GM10248 (cell line): Measurements from ENCODE around the gene RETREG3.
A peak's percentile ranks its signal among the peaks of the same experiment; 100 is the strongest.

Source experiments
- CTCF ChIA-PET: fragments of 300-600 bp; sonication (Branson Sonifier 250); formaldehyde crosslinking; extraction: SDS; loops from one replicate; lab custom pipeline; 2021; ENCODE audit warnings: antibody characterized with exemption; lab: Yijun Ruan, JAX
- POLR2A ChIA-PET: fragments of 350-650 bp; sonication (Branson Sonifier 250); formaldehyde crosslinking; extraction: SDS; loops from one replicate; lab custom pipeline; 2020; ENCODE audit warnings: antibody characterized with exemption; lab: Yijun Ruan, JAX
- DNase-seq: peaks from one replicate; pipeline ENCODE4 v3.0.0; 2012; ENCODE audit errors: extremely low spot score
- CTCF ChIP-seq: IDR thresholded peaks from 2 replicates; pipeline ENCODE4 v1.5.1; 2012; ENCODE audit warnings: mild to moderate bottlenecking, low read depth; ENCODE audit errors: extremely low read depth, missing control alignments, control extremely low read depth

The RETREG3 gene

DNA sequence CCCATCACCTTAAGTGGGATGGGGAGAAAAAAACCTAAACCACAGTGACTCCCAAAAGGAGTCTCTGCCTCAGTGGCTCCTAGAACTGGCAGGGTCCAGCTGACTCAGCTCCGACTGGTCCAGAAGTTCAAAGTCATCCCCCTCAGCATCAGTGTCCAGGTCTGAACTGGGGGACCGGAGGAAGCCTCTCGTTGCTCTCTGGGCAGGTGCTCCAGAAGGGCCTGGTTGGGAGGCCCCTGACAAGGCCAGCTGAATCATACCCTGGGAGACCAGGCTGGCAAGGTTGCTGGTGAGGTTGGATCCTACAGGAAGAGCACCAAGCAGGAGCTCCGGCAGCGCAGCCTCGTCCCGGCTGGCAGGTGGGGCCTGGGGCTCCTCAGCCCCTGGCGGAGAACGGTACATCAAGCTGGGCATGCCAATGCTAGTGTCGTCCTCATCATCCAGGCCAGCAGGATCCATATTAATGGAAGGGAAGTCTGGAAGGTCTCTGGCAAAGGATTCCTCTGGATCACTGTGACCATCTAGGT lies 27.4 kb downstream of the RETREG3 start:
- ChIA-PET POLR2A (no interaction called here), CTCF (interaction anchor here (1.0 to 8.4 kb wide), 5 partner anchors 8 to 179 kb away, joined by 3 to 120 read pairs (median 5); partner anchors contain the start of genes RAMP2, RETREG3 and TUBG1)
- no peak for TF ChIP-seq CTCF

GRCh38 chr17:42579794-42580551 lies 29.2 kb downstream of the RETREG3 start:
- ChIA-PET CTCF (interaction anchor here (0.8 to 8.4 kb wide), 12 partner anchors 8 to 244 kb away, joined by 3 to 120 read pairs (median 20); partner anchors contain the start of genes BECN1, CCR10, MLX and PLEKHH3), POLR2A (interaction anchor here (1.1 kb wide), 1 partner anchor 8 kb away, joined by 8 read pairs; no protein-coding TSS in a partner anchor)
- no peak for TF ChIP-seq CTCF
- no peak for DNase-seq

More for the DNA sequence above, 27.4 kb downstream of the RETREG3 start:
- DNase-seq: no peak

GRCh38 chr17:42578282-42578869 lies 30.8 kb downstream of the RETREG3 start:
- POLR2A ChIA-PET: interaction anchor here (0.6 to 1.3 kb wide), 10 partner anchors 9 to 362 kb away, joined by 3 to 8 read pairs (median 4); partner anchors contain the start of genes NAGLU and TUBG1
- CTCF ChIA-PET: interaction anchor here (0.7 to 8.4 kb wide), 57 partner anchors 10 to 519 kb away, joined by 3 to 120 read pairs (median 6); partner anchors contain the start of genes BECN1, CCR10, COASY and MLX
- peak; percentile 75 for TF ChIP-seq CTCF
- peak; percentile 87 for DNase-seq

DNA sequence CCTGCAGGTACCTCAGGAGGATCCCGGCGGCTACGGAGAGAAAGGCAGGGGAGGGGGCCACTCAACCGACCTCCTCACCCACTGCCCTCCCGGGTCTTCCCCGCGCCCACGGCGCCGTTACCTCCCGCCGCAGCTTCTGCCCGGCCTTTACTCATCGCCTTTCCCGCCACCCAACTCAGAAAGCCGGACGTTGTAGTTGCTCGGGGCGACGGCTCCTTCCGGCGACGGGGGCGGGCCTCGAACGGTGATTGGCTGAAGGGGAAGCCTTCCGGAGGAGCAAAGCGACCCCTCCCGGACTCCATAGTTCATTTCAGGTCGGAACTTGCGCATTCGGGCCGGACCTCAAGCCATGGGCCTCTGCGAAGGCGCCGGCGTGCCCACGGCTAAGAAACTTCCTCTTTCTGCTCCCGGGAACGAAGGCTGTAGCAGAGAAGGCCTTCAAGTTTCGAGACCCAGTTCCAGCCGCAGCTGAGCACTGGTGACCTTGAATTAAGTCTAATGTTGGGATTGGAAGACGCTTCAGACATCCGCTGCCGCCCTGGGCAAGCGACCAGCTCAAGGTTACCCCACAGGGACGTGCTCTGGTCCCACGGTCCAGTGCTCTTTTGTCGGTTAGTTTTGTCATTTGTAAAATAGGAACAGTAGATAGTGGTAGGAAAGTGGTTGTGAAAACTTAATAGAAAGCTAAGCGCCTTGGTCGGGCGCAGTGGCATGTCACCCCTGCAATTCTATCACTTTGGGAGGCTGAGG lies 31.5 kb downstream of the RETREG3 start, which contains the start of gene PSMC3IP:
PSMC3IP (minus strand) TSS at position 198 of the 750 bp plus-strand sequence; CDS start at position 155, 43 bp downstream.
- ChIA-PET POLR2A (interaction anchor here (0.6 to 1.3 kb wide), 5 partner anchors 9 to 229 kb away, joined by 3 to 5 read pairs (median 3); partner anchors contain the start of gene TUBG1), CTCF (interaction anchor here (0.7 to 8.4 kb wide), 55 partner anchors 10 to 520 kb away, joined by 3 to 120 read pairs (median 6); partner anchors contain the start of genes BECN1, CCR10, COASY and MLX)
- TF ChIP-seq CTCF: peak; percentile 36
- peak; percentile 98 for DNase-seq

DNA sequence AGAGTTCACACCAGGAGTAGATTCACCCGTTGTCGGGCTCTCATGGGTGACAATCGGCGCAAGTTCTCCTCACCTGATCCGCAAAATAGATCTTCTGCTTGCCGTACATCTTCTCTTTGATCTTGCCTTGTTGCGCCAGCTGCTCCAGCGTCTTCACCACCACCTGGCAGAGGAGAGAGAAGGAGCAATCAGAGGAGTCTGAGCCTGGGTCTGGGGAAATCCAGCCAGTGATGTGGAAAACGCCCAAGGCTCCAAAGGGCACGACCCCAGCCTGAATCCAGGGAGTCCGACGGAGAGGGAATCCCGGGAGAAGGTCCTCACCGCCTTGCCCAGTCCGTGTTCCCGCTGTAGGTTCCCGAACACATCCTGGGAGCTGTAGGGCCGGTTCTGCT lies 32.0 kb downstream of the RETREG3 start:
- no peak for DNase-seq
- TF ChIP-seq CTCF: no peak
- ChIA-PET POLR2A (interaction anchor here (0.6 kb wide), 1 partner anchor 229 kb away, joined by 3 read pairs; no protein-coding TSS in a partner anchor), CTCF (interaction anchor here (0.9 to 8.4 kb wide), 19 partner anchors 9 to 353 kb away, joined by 3 to 120 read pairs (median 8); partner anchors contain the start of genes CCR10, MLX, PLEKHH3 and RAMP2)
